Astrocyte (in vitro differentiated cells and primary cell): Measurements from ENCODE around the gene ANTXR2.

Source experiments
- CTCF ChIP-seq: IDR thresholded peaks from 2 replicates; pipeline ENCODE4 v1.5.1; 2011; ENCODE audit warnings: low read depth, mild to moderate bottlenecking, inconsistent platforms, low read length, moderate library complexity; ENCODE audit not compliant: insufficient read depth
- EZH2 ChIP-seq: IDR thresholded peaks from 2 replicates; pipeline ENCODE4 v1.6.1; 2012; ENCODE audit warnings: mild to moderate bottlenecking, low read length, inconsistent platforms; ENCODE audit not compliant: insufficient read depth

GRCh38 chr4:79915246-79915645, 157.8 kb downstream of the ANTXR2 start:
- TF ChIP-seq CTCF (no peak), EZH2 (no peak)
